C1 segment of cervical spinal cord (tissue), 14 donors: ENCODE data around the gene PTPN22.

ENCODE experiments used
- DNase-seq, 14 donors: peaks; one replicate each; lab custom pipeline; 2025; lab: John Stamatoyannopoulos, UW

The PTPN22 gene

DNA sequence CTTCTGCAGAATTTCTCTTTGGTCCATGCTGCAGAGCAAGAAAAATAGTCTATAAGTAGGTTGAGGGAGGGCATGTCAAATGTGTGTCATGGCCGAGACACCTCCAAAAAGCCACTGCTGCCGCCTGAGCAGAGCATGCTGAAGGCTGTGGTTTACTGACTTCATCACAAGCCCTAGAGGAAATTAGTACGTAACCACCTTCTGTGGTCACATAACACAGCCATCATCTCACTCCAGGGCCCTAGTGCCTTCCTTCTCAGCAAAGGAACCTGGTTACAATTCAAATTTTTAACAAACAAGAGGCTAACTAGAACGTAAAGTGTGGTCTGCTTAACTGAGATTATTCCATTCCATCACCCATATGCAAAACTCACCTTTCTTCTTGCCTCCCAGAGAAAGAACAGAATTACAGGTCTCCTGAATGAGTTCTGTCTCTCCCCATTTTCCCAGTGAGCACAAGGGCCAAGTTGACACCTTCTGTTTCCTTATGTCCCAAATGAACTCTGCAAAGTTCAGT lies at the start of gene PTPN22:
TSS of gene PTPN22 (minus strand) at position 116 of the 517 bp plus-strand sequence.
- peak in 3 of 14 donors; percentile 0 to 5 (median 4) for DNase-seq

GRCh38 chr1:113918243-113918642 lies 46.7 kb upstream of the PTPN22 start:
- no peak for DNase-seq

- DNase-seq = no peak
Measured at GRCh38 chr1:113917400-113918082, 46.0 kb upstream of the PTPN22 start.

- no peak for DNase-seq
Measured at GRCh38 chr1:113916974-113917373, 45.5 kb upstream of the PTPN22 start.

- peak in 1 of 14 donors; percentile 37 for DNase-seq
Measured at GRCh38 chr1:113913887-113914664, 42.6 kb upstream of the PTPN22 start.

DNA sequence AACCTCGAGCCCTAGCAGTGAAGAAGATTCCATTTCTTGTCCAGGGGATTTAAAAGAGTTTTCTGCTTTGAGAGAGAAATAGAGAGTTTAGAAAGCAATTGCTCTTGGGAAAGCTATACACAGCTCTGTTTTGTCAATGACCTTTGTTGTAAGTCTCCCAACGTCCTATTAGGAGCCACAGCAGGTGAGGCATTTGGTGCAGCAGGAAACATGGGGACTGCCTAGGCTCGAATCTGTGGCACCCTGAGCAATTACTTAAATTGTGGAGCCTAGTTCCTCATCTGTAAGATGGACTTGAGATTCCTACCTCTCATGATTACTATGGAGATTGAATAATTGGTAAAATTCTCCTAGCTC lies 41.8 kb upstream of the PTPN22 start:
- no peak for DNase-seq

DNA sequence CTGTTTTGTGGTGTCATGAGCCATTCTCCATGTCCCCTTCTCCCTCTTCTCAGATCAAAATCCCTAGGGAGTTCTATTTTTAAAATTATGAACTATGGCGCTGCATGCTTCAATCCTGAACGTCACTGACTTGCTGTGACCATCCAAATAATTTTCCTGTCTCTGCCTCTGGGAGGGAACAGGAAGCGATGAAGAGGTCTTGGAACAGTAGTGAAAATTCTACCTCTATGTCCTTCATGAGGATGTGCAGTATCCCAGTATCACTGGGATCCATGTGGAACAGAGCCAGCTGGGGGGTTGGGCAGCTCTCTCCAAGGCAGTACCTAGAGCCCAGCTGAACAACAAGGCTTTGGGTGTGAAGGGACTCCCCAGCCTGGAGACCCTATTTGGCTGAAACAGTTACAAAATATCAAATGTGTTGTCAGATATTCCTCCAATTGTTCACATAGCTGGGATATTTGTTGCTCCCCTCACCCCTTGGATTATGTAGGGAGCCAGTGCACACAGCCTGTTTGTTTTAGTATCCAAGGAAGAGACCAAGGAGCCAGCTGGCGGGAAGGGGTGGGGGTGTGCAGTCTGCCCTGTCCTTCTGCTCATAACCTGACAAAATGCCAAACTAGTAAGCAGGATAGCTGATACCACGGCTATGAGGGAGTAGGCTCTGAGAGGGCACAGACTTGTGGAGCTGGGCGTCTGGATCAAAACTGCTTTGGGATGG lies 41.2 kb upstream of the PTPN22 start:
- peak in 5 of 14 donors; percentile 17 to 94 (median 33) for DNase-seq

- peak in 2 of 14 donors; percentile 48 to 57 for DNase-seq
Measured at GRCh38 chr1:113905435-113905861, 33.9 kb upstream of the PTPN22 start.

- DNase-seq = peak; percentile 86 to 100 (median 98)
Measured at GRCh38 chr1:113904674-113905434, 33.3 kb upstream of the PTPN22 start, which contains the start of the genes AP4B1 and DCLRE1B. TSS of gene AP4B1 (minus strand) at chr1:113904799. CDS start at chr1:113904717, 82 bp downstream. TSS of gene DCLRE1B (plus strand) at chr1:113905326. CDS start at chr1:113905587, 261 bp downstream.

DNA sequence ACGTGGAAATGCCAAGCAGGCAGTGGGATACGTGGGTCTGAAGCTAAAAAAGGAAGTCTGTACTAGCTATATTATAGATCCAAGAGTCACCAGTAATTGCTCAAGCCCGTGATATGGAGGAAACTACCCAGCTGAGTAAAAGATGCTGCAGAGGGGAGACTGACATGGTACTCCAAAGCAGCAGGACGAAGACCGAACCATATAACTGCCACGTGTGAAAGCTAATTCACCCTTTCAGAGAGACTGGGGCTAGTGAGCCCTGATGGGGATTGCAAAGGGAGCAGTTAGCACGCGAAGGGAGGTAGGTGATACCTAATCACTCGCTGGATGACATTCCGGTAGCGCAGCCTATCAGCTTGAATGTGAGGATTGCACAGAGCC lies 32.8 kb upstream of the PTPN22 start:
- peak in 3 of 14 donors; percentile 32 to 46 (median 39) for DNase-seq

DNA sequence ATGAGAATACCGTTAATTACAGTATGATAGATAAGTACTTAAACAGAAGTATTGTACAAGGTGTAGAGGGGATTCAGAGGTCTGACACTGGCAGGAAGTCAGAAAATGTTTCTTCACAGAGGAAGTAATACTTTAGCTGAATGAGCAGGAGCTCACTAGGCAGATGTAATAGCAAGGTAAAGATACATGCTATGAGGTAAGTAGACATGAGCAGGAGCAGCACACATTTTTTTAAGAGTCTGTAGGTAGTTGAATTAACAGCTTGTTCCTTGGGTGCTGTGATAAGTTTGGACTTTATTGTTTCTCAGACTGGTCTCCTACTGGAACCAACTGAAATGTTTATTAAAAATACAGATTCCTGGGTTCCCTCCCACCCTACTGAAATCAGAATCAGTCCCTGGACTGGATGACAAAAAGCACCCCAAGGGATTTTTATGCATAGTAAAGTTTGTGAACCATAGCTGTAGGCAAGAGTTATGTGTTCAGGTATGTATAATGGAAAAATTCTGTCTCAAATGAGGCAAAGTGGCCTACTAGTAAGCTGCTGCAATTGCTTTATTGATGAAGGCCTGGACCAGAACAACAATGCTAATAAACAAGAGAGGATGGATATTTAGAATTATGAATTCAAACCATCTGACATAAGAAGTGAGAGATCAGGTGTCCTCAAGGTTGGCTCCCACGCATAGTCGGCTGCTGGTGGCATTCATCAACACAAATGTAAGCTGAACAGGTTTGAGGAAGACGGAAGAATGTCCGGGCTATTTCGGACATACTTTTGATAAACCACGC lies 32.2 kb upstream of the PTPN22 start:
- peak in 1 of 14 donors; percentile 51 for DNase-seq

GRCh38 chr1:113901191-113901590 lies 29.7 kb upstream of the PTPN22 start:
- no peak for DNase-seq

DNA sequence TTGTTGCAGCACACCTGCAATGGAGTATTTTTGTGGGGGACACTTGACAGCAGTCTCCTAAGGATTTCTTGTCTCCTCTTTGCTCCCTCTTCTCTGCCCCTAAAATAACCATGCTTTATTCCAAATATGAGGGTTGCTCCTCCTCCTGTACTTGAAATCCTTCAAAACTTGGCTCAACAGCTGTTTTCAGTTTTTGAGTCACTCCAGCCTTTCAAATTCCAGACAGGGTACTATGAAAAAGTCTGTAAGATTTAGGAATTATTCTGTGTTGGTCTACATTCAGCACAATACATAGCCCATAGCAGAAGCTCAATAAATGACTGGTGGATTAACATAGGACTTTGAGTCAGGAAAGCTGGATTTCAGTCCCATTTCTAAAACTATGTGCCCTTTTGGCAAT lies 27.6 kb upstream of the PTPN22 start:
- no peak for DNase-seq

DNA sequence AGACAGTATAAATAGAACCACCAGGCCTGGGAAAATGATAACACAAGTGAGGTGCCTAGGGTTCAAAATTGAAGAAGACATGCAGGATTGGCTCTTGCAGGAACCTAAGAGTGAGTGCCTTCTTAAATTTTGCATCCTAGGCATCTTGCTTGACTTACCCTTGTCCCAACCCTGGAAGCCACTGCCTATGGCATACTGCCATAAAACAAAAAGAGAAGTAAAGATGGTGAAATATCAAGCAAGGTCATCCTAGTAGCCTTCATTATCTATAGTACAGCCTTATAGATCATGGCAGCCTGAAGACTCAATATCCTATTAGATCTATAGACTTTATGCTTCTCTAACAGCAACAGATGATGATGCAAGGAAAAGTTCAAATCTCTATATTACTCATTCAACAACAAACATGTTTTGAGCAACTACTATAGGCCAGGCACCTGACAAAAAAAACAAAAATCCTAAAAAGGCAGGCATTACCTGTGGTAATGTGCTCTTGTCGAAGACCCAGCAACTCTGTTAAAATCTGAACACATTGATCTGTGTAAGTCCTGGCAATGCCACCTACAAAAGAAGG lies 26.8 kb upstream of the PTPN22 start:
- DNase-seq = no peak

GRCh38 chr1:113895961-113896360 lies 24.4 kb upstream of the PTPN22 start:
- DNase-seq = no peak

GRCh38 chr1:113895098-113895497 lies 23.6 kb upstream of the PTPN22 start:
- DNase-seq = peak in 1 of 14 donors; percentile 32

DNA sequence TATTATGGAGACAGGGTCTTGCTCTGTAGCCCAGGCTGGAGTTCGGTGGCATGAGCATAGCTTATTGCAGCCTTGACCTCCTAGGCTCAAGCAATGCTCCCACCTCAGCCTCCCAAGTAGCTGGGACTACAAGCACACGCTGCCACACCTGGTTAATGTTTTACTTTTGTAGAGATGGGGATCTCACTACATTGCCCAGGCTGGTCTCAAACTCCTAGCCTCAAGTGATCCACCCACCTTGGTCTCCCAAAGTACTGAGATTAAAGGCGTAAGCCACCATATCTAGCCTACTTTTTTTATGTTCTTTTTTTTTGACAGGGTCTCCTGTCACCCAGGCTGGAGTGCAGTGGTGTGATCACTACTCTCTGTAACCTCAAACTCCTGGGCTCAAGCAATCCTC lies 21.8 kb upstream of the PTPN22 start:
- no peak for DNase-seq

DNA sequence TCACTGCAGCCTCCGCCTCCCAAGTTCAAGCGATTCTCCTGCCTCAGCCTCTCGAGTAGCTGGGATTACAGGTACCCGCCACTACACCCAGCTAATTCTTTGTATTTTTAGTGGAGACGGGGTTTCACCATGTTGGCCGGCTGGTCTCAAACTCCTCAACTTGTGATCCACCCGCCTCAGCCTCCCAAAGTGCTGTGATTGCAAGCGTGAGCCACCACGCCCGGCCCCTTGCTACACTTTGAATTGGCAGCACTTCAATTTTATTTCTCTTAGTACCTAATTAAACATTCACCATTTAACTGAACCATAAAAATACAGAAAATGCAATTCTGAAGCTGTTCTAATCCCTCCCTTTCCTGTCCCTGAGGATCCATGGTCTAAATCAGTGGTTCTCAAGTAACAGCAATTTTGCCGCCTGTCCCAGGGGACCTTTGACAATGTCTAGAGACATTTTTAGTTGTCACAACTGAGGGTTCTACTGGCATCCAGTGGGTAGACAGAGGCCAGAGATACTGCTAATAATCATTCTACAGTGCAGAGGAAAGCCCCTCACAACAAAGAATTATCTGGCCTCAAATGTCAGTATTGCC lies 20.2 kb upstream of the PTPN22 start:
- no peak for DNase-seq

DNA sequence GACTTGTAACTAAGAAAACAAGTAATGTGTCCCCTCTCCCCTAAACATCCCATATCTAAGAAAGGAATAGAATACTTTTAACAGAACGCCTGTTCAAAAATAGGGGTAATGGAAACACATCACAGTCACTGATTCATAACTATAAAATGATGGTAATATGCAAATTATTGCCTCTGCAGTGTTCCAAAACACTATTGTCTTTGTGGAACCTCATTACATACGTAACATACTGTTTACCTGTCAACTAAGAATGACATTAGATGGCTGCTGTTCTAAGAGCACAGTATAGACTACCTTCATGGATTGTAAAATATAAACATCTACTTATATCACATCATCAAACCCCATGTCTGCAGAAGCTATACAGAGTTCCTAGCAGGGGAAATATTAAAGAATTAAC lies 19.3 kb upstream of the PTPN22 start:
- no peak for DNase-seq
